NOMO-1 treated with DMSO at 0.1 percent for 48 hours (cell line): ENCODE data around the gene SNX1.

Experiments
- DNase-seq: peaks from one replicate; lab custom pipeline; 2025; ENCODE audit not compliant: unreplicated experiment; lab: John Stamatoyannopoulos, UW

SNX1 gene

GRCh38 chr15:64162869-64163658 lies 67.3 kb downstream of the SNX1 start, which contains the start of gene PPIB:
TSS of gene PPIB (minus strand) at chr15:64163022. CDS start at chr15:64162986, 36 bp downstream.
- DNase-seq = peak; percentile 99

DNA sequence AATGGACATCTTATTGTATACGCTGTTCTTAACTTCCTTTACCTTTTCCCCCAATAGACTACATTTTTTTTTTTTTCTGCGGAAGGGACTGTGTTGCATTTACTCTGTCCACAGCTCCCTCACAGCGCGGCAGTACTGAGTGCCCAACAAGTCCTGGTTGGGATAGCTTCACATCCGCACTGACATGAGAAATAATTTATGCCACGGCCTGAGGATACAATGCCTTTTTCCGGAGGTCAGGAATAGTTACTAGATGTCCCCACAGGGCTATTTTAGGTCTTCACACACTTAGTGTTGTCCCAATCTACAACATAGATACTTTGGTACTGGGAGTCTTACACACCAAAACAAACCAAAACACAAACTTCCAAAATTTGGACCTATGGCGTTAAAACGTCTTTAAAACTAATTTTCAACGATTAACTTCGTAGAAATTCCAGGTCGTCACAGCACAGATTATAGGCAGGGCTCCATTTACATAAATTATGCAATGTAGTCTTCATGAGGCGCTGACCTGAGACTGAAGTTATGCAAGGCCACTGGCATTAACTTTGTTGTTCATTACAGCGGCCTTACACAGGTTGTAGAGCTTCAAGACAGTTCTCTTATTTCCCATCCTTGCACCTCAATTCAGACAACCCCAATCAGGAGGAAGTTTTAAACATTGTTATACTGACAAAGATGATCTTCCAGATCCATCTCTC lies 68.0 kb downstream of the SNX1 start:
- peak; percentile 69 for DNase-seq

DNA sequence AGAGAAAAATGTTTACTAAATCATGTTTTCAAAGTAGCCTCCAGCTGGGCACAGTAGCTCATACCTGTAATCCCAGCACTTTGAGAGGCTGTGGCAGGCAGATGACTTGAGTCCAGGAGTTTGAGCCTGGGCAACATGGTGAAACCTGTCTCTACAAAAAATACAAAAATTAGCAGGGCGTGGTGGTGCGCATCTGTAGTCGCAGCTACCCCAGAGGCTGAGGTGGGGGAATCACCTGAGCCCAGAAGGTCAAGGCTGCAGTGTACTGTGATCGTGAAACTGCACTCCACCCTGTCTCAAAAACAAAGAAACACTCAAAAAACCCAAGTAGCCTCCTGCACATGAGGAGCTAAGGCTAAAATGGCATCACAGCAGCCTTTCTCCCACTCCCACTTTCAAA lies 68.7 kb downstream of the SNX1 start:
- no peak for DNase-seq

DNA sequence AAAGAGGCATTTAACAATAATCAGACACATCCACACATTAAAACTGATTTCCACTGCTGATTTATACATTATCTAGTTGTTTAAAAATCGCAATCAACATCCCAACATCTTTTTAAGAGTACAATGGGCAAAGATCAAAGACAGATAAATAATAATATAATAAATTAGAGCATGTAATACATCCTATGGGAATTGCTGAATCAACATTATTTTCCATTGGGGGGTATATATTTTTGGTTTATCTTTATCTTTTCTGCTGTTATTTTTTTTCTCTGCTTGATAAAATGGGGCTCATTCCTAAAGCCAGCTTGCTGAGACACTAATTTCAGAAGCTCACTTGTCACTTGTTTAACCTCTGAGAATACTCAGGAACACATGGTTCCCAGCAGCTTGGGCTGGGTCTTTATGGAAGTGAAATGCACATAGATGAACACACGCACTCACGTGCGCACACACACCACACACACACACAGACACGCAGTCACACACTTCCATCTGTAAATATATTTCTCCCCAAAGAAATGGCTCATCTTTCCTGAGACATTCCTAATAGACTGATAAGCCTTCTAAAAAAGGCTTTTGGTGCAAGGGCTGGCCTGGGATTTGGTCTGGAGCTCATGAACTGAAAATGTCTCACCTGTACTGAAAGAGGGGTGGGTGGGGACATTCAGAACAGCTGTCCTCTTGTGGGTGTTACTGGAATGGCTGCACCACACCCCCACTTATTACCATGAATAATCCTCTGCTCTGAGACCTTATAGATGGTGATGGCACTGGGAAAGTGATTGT lies 70.5 kb downstream of the SNX1 start:
- DNase-seq = no peak

DNA sequence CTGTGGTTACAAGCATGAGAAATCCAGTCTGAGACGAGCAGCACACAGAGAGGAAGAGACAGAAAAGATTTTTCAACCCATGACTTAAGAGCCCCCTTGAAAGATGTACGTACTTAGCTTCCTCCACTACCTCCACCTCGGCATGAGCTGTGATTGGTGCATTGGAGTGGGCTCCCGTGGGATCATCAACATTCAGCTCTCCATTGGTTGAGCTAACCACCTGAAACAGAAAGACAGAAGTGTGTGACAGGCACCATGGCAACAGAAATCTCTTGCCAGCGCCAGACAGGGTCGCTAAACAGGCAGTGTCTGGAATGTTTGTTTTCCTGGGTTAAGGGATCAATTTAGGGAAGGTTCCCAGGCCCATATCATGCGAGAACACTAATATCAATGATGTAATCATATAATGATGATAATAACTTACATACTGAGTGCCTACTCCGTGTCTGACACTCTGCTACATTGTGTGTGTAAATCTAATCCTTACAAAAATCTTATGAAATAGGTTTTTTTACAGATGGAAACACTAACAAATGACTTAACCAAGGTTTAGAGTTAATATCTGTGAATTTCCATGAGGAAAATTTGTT lies 84.5 kb downstream of the SNX1 start:
- no peak for DNase-seq

GRCh38 chr15:64182859-64183370 lies 87.1 kb downstream of the SNX1 start:
- DNase-seq = no peak

GRCh38 chr15:64185146-64185911 lies 89.5 kb downstream of the SNX1 start:
- no peak for DNase-seq

DNA sequence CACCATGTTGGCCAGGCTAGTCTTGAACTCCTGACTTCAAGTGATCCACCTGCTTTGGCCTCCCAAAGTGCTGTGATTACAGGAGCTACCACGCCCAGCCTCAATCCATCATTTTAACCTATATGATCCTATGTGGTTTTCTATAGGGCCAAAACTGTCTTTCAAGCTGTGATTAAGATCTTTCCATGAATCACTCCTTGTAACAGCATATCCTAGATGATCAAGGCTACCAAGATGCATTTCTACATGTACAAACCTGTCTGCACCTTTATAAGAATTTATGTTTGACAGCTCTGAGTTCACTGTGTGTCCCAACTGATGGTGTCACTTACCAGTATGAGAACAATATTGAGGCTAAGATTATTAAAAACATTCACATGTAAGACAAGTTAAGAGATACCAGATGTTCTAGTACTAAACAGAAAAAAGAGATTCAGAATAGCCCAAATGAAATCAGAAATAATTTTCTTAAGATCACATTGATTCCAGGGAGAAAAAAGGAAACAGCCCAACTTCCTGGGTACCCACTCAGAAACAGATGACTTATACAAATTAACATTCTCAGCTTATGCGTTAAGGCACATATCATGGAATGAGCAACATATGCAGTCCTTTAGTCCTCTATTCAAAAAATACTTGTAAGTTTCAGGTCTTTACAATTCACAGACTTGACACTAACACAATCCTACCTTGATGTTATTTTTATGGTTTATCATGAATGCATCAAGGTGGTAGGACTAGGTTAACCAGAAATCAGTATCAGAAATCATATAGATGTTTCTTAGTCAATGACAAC lies 91.8 kb downstream of the SNX1 start:
- DNase-seq = no peak
